ENCODE results near the gene COMMD4. TPM values are rescaled to one million over a fixed set of nuclear protein-coding genes. Genes with fewer than 3 reads are reported as not detected.
"Not testable (repeated sequence)": the region's sequence is repeated elsewhere in the genome, so short reads cannot be mapped to it uniquely, and the experiment has no call there.

Gene COMMD4
- 59.2 and 59.9 TPM in 2 replicates for total RNA-seq (2014; rRNA removed; shearing (Covaris generic))

DNA sequence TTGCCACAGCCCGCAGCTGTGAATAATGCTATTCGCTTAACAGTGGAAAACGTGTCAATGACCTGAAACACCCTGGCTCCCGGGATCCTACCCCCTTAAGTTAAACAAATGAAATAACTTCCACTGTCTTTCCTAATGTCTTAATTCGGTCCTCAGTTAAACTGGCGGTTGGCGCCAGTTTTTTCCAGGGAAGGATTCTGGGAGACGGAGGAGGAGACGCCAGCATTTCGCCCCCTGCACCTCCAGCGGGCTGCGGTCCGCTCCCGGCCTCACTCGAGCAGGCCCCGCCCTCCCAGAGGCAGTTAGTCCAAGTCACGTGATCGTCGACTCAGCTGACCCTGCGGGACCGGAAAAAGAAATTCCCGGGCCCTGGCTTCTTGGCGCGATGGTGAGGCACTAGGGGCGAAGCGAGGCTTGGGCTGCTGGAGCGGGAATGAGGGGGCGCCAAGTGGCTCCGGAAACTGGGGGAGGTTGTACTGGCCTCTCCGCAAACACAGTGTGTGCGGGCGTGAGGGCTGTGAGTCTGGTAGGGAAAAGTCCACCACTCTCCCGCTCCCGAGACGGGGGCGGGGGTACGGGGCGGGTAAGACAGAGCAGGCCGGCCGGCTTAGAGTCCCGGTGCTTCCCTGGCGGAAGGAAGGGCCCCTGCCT is at the start of gene COMMD4:
COMMD4 (plus strand) TSS at position 359 of the 651 bp plus-strand sequence; CDS start at position 386, 27 bp downstream.
- Histone ChIP-seq H3K4me3 (peak within 1 kb of the TSS; percentile 82), H3K9me3 (replicated peaks) (no peaks in the 10 kb centered on the region), H3K27me3 (no peaks in the 10 kb centered on the region), H3K36me3 (no peaks in the 10 kb centered on the region), H3K27ac (peak within 1 kb of the TSS; percentile 65), H3K4me1 (peaks cover 7% of the 10 kb centered on the region; the same call in 1 of the 2 replicates)
- peak; percentile 98 for DNase-seq

DNA sequence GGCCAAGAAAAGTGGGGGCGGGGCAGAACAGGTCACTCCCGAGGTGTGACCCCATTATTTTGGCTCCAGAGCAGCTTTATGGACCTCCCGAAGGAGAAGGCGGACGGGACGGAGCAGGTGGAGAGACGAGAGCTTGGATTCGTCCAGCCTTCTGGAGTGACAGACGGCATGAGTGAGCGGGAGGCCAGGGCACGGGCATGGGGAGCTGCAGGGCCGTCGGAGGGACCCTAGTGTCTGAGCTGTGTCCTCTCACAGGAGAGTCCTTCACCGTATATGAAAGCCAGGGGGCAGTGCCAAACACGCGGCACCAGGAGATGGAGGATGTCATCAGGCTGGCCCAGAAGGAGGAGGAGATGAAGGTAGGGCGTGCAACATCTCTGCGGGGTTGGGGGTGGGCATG is 42.2 kb upstream of the COMMD4 start:
- H3K4me3 ChIP-seq; DNase-seq; H3K27me3 ChIP-seq; H3K36me3 ChIP-seq; H3K27ac ChIP-seq; H3K9me3 ChIP-seq (replicated peaks); H3K4me1 ChIP-seq: not testable (repeated sequence)

DNA sequence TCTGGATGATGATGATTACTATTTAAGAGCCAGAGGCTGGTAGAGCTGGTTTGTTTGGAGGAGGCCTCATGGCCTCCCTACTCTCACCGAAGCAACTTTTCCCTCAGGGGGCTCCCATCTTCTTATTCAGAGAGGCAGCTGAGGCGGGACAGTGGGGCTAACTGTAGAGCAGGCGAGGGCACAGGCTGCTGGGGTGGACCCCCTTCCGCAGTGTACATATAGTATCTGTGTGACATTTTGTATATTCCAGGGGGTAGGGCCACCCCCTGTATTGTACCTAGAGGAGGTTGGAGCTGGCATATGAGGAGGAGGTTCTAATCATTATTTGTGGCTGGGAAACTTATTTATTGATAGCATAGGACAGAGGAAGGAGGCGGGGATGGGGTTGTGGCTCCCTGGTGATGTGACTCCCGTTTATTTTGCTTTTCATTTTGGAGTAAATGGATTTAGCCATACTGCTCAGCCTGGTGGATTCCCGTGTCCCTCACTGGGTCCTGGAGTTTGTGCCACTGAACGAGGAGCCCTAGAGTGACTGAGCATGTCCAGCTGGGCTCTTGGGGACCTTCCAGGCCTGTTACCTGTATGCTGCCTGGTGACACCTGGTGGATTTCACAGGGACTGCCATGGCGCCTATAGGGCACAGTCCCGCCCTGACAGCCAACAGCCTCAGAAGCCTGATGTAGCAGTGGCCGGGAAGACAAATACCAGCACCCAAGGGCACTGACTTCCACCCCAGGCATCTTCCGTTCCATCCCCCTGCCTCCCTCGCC is 37.1 kb upstream of the COMMD4 start:
- not testable (repeated sequence) for H3K27ac ChIP-seq; DNase-seq; H3K4me1 ChIP-seq; H3K36me3 ChIP-seq; H3K9me3 ChIP-seq (replicated peaks); H3K27me3 ChIP-seq; H3K4me3 ChIP-seq

DNA sequence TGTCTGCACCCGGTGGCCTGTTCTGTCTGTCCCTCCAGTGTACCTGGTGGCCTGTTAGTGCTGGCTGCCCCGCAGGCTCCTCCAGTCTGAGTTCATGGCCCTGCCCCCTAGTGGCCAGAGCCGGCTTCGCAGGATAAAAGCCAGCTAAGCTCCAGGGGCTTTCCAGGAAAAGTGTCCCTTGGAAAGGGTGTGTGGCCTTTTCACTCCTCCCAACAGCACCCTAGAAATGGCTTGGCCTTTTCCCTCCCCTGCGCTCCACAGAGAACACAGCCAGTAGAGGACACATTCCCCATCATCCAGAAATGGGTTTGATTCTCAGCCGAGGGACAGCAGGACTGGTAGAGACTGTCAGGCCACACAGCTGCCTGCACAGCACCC is 36.6 kb upstream of the COMMD4 start:
- H3K27me3 ChIP-seq; H3K27ac ChIP-seq; H3K4me3 ChIP-seq; H3K36me3 ChIP-seq; H3K4me1 ChIP-seq; H3K9me3 ChIP-seq (replicated peaks): not testable (repeated sequence)
- peak in 1 of 2 experiments; percentile 49 for DNase-seq

DNA sequence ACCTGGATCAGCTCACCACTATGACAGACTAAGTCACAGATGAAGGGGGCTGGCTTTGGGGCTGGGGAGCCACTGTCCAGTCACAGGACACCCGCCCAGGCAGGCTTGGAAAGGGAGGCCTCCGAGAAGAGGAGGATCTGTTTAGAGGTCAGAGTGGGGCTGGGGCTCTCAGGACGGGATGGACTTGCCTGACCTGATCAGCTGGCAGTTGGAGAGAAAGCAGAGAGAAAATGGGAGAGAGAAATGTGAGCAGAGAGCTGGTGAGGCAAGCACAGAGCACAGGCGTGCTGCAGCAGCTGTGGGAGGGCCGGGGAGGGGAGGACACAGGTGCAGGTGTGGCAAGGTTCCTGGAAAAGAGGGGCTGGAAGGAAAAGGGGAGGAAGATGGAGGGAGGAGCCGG is 35.8 kb upstream of the COMMD4 start:
- not testable (repeated sequence) for H3K4me3 ChIP-seq; H3K27ac ChIP-seq; H3K27me3 ChIP-seq; DNase-seq; H3K9me3 ChIP-seq (replicated peaks); H3K4me1 ChIP-seq; H3K36me3 ChIP-seq

DNA sequence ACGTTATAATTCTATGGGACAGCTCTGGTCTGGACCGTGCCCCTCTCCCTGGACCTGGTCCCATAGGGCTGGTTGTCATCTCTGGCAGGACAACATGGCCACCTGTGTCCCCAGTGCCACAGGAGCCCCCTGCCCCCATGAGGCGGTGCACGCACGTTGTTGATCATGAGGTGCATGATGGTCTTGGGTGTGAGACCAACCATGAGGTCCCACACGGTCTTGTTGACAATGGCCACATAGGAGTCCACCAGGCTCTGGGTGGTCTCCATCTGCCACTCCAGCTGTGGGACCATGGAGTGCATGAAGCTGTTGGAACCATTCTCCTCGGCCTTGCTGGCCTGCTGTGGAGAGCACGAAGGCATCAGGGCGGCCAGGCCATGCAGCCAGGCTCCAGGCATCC is 33.5 kb upstream of the COMMD4 start:
- Histone ChIP-seq H3K9me3 (replicated peaks) (no peaks in the 10 kb centered on the region), H3K4me3 (no peak overlapping the region), H3K27me3 (peaks cover 12% of the 10 kb centered on the region), H3K36me3 (no peaks in the 10 kb centered on the region), H3K27ac (no peak overlapping the region), H3K4me1 (no peaks in the 10 kb centered on the region)
- DNase-seq = no peak

DNA sequence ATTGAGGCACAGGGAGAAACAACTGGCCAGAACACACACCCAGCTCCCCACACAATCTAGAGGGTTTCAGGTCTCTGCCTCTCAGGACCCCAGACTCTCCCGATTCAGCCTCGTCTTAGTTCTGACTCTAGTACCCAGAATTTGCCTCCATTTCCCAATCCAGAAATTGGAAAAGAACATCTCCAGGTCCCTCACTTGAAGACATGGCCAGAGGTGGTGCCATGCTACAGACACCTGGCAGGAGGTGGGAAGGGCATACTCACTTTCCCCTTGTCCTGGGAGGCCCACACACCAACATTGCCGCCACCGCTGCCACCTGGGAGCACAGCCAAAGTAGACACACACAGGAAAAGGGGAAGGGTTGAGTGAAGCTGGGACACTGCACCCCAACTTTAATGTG is 33.1 kb upstream of the COMMD4 start:
- H3K4me3 ChIP-seq; H3K36me3 ChIP-seq; DNase-seq; H3K9me3 ChIP-seq (replicated peaks); H3K27ac ChIP-seq; H3K4me1 ChIP-seq: not testable (repeated sequence)
- H3K27me3 ChIP-seq = peaks cover 12% of the 10 kb centered on the region

DNA sequence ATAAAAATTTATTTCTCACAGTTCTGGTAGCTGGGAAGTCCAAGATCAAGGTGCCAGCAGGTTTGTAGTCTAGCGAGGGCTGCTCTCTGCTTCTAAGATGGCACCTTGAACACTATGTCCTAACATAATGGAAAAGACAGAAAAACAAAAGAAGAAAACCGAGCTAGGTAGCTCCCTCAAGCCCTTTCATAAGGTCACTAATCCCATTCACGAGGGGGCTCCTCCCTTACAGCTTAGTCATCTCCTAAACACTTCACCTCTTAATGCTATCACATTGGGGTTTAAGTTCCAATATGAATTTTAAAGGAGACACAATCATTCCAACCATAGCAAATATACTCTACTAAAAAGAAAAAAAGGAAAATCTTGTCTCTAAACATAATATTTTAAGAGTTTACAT is 29.7 kb upstream of the COMMD4 start:
- H3K4me3 ChIP-seq = no peak overlapping the region
- H3K4me1 ChIP-seq = no peaks in the 10 kb centered on the region
- H3K9me3 ChIP-seq (replicated peaks) = no peaks in the 10 kb centered on the region
- DNase-seq = no peak
- H3K27ac ChIP-seq = no peak overlapping the region
- H3K27me3 ChIP-seq = peaks cover 15% of the 10 kb centered on the region
- no peaks in the 10 kb centered on the region for H3K36me3 ChIP-seq

DNA sequence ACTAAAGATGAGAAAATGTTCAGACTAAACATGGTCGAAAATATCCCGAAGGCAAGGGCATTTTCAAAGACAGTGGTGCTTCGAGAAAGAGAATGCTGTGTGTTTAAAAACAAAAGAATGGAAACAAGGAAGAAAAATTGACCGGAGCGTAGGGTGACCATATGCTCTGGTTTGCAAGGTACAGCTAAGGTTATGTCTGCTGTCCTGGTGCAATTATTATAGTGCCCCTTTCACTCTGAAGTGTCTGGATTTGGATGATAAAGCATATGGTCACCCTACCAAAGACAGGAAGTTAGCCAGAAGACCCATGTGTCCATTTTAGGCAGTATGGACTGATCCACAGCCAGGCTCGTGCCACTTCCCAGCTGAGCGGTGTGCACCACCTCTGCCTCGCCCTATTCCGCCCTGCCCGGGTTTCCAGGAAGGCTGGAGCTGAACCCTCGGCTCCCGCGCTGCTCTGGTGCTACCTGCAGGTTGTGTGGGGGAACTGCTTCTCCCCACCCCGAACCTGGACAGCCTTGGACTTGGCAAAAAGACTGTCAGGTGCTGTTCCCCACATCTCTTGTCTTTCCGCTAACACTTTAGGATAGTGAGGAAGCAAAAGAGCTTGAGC is 28.0 kb upstream of the COMMD4 start:
- H3K27me3 ChIP-seq = peaks cover 15% of the 10 kb centered on the region
- no peak overlapping the region for H3K4me3 ChIP-seq
- H3K36me3 ChIP-seq = no peaks in the 10 kb centered on the region
- H3K4me1 ChIP-seq = no peaks in the 10 kb centered on the region
- no peak overlapping the region for H3K27ac ChIP-seq
- peak; percentile 71 to 73 for DNase-seq
- H3K9me3 ChIP-seq (replicated peaks) = no peaks in the 10 kb centered on the region

DNA sequence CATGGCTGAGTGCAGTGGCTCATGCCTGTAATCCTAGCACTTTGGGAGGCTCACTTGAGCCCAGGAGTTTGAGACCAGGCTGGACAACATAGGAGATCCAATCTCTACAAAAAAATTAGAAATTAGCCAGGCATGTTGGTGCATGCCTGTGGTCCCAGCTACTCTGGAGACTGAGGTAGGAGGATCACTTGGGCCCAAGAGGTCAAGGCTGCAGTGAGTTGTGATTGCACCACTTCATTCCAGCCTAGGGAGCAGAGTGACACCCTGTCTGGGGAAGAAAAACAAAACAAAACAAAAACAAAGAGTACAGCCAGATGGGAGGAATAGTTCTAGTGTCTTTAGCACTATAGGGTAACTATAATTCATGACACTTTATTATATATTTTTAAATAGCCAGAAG is 26.2 kb upstream of the COMMD4 start:
- Histone ChIP-seq H3K27ac (no peak overlapping the region), H3K9me3 (replicated peaks) (no peaks in the 10 kb centered on the region), H3K4me3 (no peak overlapping the region), H3K36me3 (no peaks in the 10 kb centered on the region), H3K27me3 (peaks cover 10% of the 10 kb centered on the region), H3K4me1 (no peaks in the 10 kb centered on the region)
- no peak for DNase-seq

DNA sequence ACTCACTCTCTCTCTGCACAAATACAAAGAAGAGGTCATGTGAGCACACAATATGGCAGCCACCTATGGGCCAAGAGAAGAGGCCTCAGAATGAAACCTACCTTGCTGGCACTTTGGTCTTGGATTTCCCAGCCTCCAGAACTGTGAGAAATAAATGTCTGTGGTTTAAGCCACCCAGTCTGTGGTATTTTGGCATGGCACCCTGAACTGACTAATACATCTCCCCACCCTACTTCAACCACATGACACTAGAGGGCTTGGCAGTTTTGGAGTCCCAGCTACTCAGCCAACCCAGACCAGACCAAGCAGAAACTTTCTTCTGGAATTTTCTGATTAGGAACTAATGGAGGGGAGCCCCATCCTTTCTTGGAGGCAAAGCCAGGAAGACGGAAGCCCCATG is 23.3 kb upstream of the COMMD4 start:
- not testable (repeated sequence) for H3K36me3 ChIP-seq; H3K27ac ChIP-seq; H3K4me1 ChIP-seq; DNase-seq; H3K27me3 ChIP-seq; H3K9me3 ChIP-seq (replicated peaks); H3K4me3 ChIP-seq

DNA sequence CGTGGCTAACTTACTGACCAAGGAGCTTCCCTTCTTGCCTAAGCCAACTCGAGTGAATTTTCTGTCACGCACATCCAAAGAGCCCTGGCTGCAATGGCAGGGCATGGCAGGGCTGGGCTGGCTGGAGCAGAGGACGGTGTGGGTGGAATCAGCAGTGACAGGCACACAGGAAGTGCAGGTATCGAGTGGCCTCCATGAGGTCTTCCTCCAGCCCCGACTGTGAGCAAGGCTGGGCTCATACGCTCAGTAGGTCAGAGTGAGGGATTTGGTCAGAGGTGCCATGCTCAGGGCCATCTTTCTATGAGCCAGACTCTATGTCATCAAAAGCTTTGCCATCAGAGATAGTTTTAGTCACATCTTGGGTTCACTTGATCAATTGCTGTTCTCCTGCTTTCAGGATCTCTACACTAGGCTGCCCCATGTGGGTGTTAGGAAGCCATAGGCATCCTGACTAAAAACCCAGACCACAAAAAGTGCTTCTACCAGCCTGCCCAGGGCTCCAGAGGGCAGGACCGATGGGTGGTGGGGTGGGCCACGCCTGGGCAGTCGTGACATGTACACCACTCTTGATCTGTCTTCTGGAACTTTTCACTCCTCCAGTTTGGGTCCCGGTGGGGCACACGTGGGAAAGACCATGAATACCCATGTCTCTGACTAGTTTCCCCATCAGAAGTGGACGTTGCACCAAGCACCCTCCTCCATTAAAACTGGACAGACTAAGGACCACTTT is 22.6 kb upstream of the COMMD4 start:
- Histone ChIP-seq H3K27me3 (no peaks in the 10 kb centered on the region; the same call in 1 of the 2 replicates), H3K4me1 (no peaks in the 10 kb centered on the region), H3K36me3 (no peaks in the 10 kb centered on the region), H3K9me3 (replicated peaks) (no peaks in the 10 kb centered on the region), H3K27ac (no peak overlapping the region), H3K4me3 (no peak overlapping the region)
- DNase-seq = no peak

DNA sequence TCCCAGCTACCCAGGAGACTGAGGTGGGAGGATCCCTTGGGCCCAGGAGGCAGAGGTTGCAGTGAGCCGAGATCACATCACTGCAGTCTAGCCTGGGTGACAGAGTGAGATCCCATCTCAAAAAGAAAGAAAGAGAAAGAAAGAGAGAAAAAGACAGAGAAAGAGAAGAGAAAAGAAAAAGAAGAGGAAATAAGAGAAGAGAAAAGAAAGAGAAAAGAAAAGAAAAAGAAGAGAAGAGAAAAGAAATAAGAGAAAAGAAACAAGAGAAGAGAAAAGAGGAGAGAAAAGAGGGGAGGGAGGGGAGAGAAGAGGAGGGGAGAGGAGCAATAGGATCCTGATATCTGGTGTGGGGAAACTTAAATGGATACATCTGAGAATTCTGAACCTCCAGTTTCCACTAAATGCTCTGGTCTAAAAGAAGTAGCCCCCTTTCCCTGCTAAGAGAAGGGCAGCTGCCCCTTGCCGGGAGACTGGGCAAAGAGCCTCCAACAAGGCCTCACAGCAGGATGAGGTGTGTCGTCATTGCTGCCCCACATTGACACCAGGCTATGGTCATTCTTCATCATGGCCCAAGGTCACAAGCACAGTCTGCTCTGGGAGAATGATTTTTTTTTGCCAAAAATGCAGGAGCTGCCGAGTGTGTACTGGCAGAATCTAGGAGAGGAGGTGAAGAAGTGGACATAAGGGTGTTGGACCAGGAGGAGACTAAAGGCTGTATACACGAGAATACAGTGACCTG is 21.1 kb upstream of the COMMD4 start:
- no peak for DNase-seq
- H3K27ac ChIP-seq = no peak overlapping the region
- no peaks in the 10 kb centered on the region for H3K4me1 ChIP-seq
- H3K9me3 ChIP-seq (replicated peaks) = no peaks in the 10 kb centered on the region
- H3K36me3 ChIP-seq = no peaks in the 10 kb centered on the region
- H3K4me3 ChIP-seq = no peak overlapping the region
- no peaks in the 10 kb centered on the region; the same call in 1 of the 2 replicates for H3K27me3 ChIP-seq

DNA sequence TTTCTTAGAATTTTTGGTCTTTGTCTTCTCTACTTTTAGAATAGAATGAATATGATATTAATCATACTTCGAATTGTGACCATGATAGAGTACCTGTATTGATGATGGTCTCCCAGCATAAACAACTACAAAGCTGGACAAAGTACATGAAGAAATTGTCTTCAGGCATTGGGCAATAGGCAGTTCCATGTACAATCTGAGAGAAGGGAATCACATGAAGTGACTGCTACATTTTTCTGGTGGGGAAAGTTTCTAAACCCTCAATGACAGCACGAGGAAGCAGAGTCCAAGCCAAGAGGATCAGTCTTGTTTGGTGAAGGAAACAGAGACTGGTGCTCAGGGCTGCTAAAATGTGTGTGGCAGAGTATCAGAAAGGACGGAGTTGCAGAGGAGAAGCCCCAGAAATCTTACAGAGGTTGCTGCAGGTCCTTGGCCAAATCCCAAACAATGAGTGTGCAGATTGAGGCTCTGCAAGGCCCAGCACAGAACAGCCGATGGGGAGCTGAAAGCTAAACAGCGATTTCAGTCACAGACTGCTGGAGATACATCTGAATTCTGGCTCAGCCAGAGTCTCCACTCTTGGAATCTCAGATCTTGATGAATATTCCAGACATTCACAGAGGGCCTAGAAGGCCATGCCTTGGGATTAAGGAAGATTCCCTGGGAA is 16.5 kb upstream of the COMMD4 start:
- H3K27ac ChIP-seq; H3K4me1 ChIP-seq; H3K4me3 ChIP-seq; H3K9me3 ChIP-seq (replicated peaks); H3K27me3 ChIP-seq; DNase-seq; H3K36me3 ChIP-seq: not testable (repeated sequence)
